Mesenchymal stem cell (in vitro differentiated cells and primary cell): ENCODE results near the gene HMOX1.
A peak's percentile ranks its signal among the peaks of the same experiment; 100 is the strongest.

Experiments
- DNase-seq: peaks from one replicate; pipeline ENCODE4 v3.0.0-alpha.2; 2013
- H2AFZ ChIP-seq: one replicate; pipeline ENCODE4 v1.6.1; 2013; ENCODE audit warnings: low read depth, mild to moderate bottlenecking, control low read depth, inconsistent platforms, low read length, moderate library complexity
- H2AK5ac ChIP-seq: 2 replicates; pipeline ENCODE4 v1.6.1; 2013; ENCODE audit warnings: low read length, moderate library complexity, mild to moderate bottlenecking, inconsistent platforms; ENCODE audit not compliant: severe bottlenecking
- H2BK120ac ChIP-seq: one replicate; pipeline ENCODE4 v1.6.1; 2013; ENCODE audit warnings: low read depth, mild to moderate bottlenecking, inconsistent platforms, low read length, moderate library complexity
- H2BK12ac ChIP-seq, 2 experiments: one replicate each; pipeline ENCODE4 v1.6.1; 2013; ENCODE audit warnings: inconsistent platforms in 2 of 2, low read length in 2 of 2, mild to moderate bottlenecking in 2 of 2, moderate library complexity in 2 of 2, control low read depth in 1 of 2
- H2BK15ac ChIP-seq: one replicate; pipeline ENCODE4 v1.6.1; 2013; ENCODE audit warnings: mild to moderate bottlenecking, low read depth, inconsistent platforms; ENCODE audit not compliant: poor library complexity, severe bottlenecking
- H2BK5ac ChIP-seq: 2 replicates; pipeline ENCODE4 v1.6.1; 2013; ENCODE audit warnings: low read depth, mild to moderate bottlenecking, low read length, control low read depth, inconsistent platforms; ENCODE audit not compliant: poor library complexity, severe bottlenecking
- H3K14ac ChIP-seq, 2 experiments: one replicate each; pipeline ENCODE4 v1.6.1; 2013; ENCODE audit warnings: inconsistent platforms in 2 of 2, low read length in 2 of 2, control low read depth in 1 of 2, mild to moderate bottlenecking in 1 of 2, moderate library complexity in 1 of 2
- H3K18ac ChIP-seq, 2 experiments: one replicate each; pipeline ENCODE4 v1.6.1; 2013; ENCODE audit warnings: inconsistent platforms in 2 of 2, low read length in 2 of 2, control low read depth in 1 of 2, low read depth in 1 of 2, mild to moderate bottlenecking in 1 of 2
- H3K23ac ChIP-seq, 2 experiments: one replicate each; pipeline ENCODE4 v1.6.1; 2013; ENCODE audit warnings: inconsistent platforms in 2 of 2, low read length in 2 of 2, mild to moderate bottlenecking in 2 of 2, moderate library complexity in 2 of 2, control low read depth in 1 of 2
- H3K27ac ChIP-seq: 2 replicates; pipeline ENCODE4 v1.5.1; 2013; ENCODE audit warnings: mild to moderate bottlenecking, moderate library complexity, low read length, control low read depth, inconsistent platforms; ENCODE audit not compliant: poor library complexity, severe bottlenecking
- H3K27me3 ChIP-seq, 2 experiments: 2 replicates each; pipeline versions ENCODE4 v1.6.1 to v1.7.0; 2013; ENCODE audit warnings: low read length in 2 of 2, mild to moderate bottlenecking in 2 of 2, moderate library complexity in 2 of 2, control low read depth in 1 of 2, inconsistent platforms in 1 of 2; ENCODE audit not compliant: control insufficient read depth in 1 of 2, insufficient read depth in 1 of 2
- H3K36me3 ChIP-seq, 2 experiments: 2 replicates each; pipeline versions ENCODE4 v1.6.1 to v1.7.0; 2013; ENCODE audit warnings: low read length in 2 of 2, control low read depth in 1 of 2, inconsistent platforms in 1 of 2, low read depth in 1 of 2, mild to moderate bottlenecking in 1 of 2; ENCODE audit not compliant: insufficient read depth in 2 of 2, control insufficient read depth in 1 of 2
- H3K4ac ChIP-seq, 2 experiments: one replicate each; pipeline ENCODE4 v1.6.1; 2013; ENCODE audit warnings: inconsistent platforms in 2 of 2, low read length in 2 of 2, mild to moderate bottlenecking in 2 of 2, moderate library complexity in 2 of 2, control low read depth in 1 of 2, low read depth in 1 of 2
- H3K4me1 ChIP-seq: 2 replicates; pipeline ENCODE4 v1.6.1; 2013; ENCODE audit warnings: low read depth, low read length, control low read depth; ENCODE audit not compliant: control insufficient read depth, insufficient read depth
- H3K4me2 ChIP-seq: 2 replicates; pipeline ENCODE4 v1.6.1; 2013; ENCODE audit warnings: low read length, mild to moderate bottlenecking, inconsistent platforms; ENCODE audit not compliant: poor library complexity, severe bottlenecking
- H3K4me3 ChIP-seq, 2 experiments: 2 replicates each; pipeline versions ENCODE4 v1.5.1 to v1.7.0; 2013; ENCODE audit warnings: low read length in 2 of 2, mild to moderate bottlenecking in 2 of 2, control low read depth in 1 of 2, low read depth in 1 of 2; ENCODE audit not compliant: insufficient read depth in 1 of 2
- H3K79me1 ChIP-seq: replicated peaks from 2 replicates; pipeline ENCODE4 v1.6.1; 2013; ENCODE audit warnings: mild to moderate bottlenecking, control low read depth, low read length, inconsistent platforms; ENCODE audit not compliant: poor library complexity, severe bottlenecking
- H3K9ac ChIP-seq: 2 replicates; pipeline ENCODE4 v1.7.0; 2013; ENCODE audit warnings: mild to moderate bottlenecking, low read length, moderate library complexity
- H3K9me3 ChIP-seq: 2 replicates; pipeline ENCODE4 v1.7.0; 2013; ENCODE audit warnings: mild to moderate bottlenecking, low read length; ENCODE audit not compliant: control insufficient read depth
- H4K8ac ChIP-seq: one replicate; pipeline ENCODE4 v1.6.1; 2013; ENCODE audit warnings: inconsistent platforms, mild to moderate bottlenecking, low read length, moderate library complexity
- H4K91ac ChIP-seq: one replicate; pipeline ENCODE4 v1.6.1; 2013; ENCODE audit warnings: mild to moderate bottlenecking, low read length, inconsistent platforms
- WGBS: methylation state at CpG from one replicate; pipeline ENCODE4 v1.1.7; 2013; ENCODE audit warnings: mixed read lengths; 5-methylcytosine and 5-hydroxymethylcytosine counted together

The HMOX1 gene

GRCh38 chr22:35378621-35379020 lies 2.3 kb upstream of the HMOX1 start:
- Histone ChIP-seq H3K9ac (peak overlapping the region; percentile 87), H3K4me2 (no peak overlapping the region), H3K36me3 (peaks cover 5 to 11% of the 10 kb centered on the region in 2 experiments), H2BK12ac (peak overlapping the region in 1 of 2 experiments; percentile 47), H3K79me1 (no peaks in the 10 kb centered on the region), H3K4me1 (peaks cover 14% of the 10 kb centered on the region), H3K18ac (peak overlapping the region in 1 of 2 experiments; percentile 21), H3K4me3 (no peak overlapping the region), H2AFZ (no peak overlapping the region), H3K27ac (no peak overlapping the region), H3K27me3 (no peaks in the 10 kb centered on the region), H3K4ac (peak overlapping the region in 1 of 2 experiments; percentile 42), H2AK5ac (no peak overlapping the region), H2BK120ac (no peak overlapping the region), H3K14ac (no peak overlapping the region), H2BK15ac (no peak overlapping the region), H3K23ac (no peak overlapping the region), H3K9me3 (no peaks in the 10 kb centered on the region), H2BK5ac (no peak overlapping the region), H4K91ac (no peak overlapping the region), H4K8ac (no peak overlapping the region)
- WGBS = 83% methylated on average over 3 of the region's 3 CpGs
- DNase-seq = no peak

DNA sequence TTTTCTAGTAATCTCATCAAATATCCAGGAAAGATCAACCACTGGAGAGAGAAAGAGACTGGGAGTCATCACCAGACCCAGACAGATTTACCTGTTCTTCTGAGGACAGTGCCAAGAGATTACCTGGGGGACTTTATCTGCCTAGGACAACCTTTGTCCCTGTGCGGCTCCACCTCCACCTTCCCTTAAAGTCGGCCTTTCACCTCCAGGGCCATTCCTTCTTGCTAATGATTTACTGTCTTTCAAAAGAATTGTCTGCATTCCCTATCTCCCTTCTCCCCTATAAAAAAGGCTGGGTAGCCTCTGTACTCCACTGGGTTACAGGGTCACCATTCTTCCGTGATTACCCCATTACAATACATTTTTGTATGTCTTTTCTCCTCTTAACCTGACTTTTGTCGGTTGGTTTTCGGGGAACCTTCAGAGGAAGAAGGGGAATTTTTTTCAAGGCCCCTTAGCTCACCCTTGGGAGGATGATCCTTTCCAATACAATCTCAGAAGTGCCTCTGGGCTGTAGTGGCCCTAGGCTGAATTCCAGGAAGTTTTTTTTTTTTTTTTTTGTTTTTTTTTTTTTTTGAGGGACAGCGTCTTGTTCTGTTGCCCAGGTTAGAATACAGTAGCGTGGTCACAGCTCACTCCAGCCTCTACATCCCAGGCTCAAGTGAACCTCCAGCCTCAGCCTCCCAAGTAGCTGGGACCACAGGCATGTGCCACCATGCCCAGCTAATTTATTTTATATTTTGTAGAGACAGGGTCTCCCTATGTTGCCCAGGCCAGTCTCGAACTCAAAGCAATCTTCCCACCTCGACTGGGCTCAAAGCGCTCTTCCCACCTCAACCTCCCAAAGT lies 1.5 kb upstream of the HMOX1 start:
- Histone ChIP-seq H2BK12ac (peak overlapping the region in 1 of 2 experiments; percentile 31), H3K18ac (peak overlapping the region in 1 of 2 experiments; percentile 48), H3K14ac (no peak overlapping the region), H3K23ac (no peak overlapping the region), H2BK120ac (no peak overlapping the region), H2AK5ac (no peak overlapping the region), H4K91ac (peak overlapping the region; percentile 58), H2BK5ac (no peak overlapping the region), H3K27me3 (no peaks in the 10 kb centered on the region), H3K36me3 (peaks cover 5 to 18% of the 10 kb centered on the region in 2 experiments), H4K8ac (no peak overlapping the region), H3K4me1 (peaks cover 14% of the 10 kb centered on the region), H2BK15ac (no peak overlapping the region), H3K4ac (peak overlapping the region; percentile 29 to 69), H3K27ac (no peak overlapping the region), H2AFZ (no peak overlapping the region), H3K4me3 (no peak overlapping the region), H3K9ac (peak overlapping the region; percentile 11), H3K79me1 (no peaks in the 10 kb centered on the region), H3K4me2 (no peak overlapping the region), H3K9me3 (no peaks in the 10 kb centered on the region)
- WGBS = 95% methylated on average over 7 of the region's 10 CpGs
- no peak for DNase-seq

DNA sequence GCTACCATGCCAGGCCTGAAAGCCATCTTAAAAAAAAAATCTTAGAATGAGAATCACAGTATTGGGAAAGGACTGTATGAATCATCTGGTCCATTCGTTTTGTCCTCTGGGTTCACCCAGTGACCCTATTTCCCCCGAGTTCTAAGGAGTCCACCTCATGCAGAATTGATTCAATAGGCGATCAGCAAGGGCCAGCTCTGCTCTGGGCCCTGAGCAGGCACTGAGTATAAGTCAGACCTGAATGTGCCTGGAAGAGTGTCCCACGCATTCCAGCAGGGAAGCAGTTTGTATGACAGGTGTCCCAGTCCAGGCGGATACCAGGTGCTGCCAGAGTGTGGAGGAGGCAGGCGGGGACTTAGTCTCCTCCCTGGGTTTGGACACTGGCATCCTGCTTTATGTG lies 883 bp upstream of the HMOX1 start:
- H3K79me1 ChIP-seq = no peaks in the 10 kb centered on the region
- no peak overlapping the region for H3K4me2 ChIP-seq
- peak overlapping the region; percentile 91 to 97 for H2BK12ac ChIP-seq
- H3K14ac ChIP-seq = peak overlapping the region in 1 of 2 experiments; percentile 85
- peaks cover 5 to 25% of the 10 kb centered on the region in 2 experiments for H3K36me3 ChIP-seq
- WGBS = 92% methylated on average over 6 of the region's 6 CpGs
- no peak overlapping the region for H2AFZ ChIP-seq
- peak overlapping the region in 1 of 2 experiments; percentile 86 for H3K4me3 ChIP-seq
- peaks cover 19% of the 10 kb centered on the region for H3K4me1 ChIP-seq
- no peak overlapping the region for H2BK5ac ChIP-seq
- H4K8ac ChIP-seq = peak overlapping the region; percentile 35
- H2BK120ac ChIP-seq = peak overlapping the region; percentile 11
- peak; percentile 67 for DNase-seq
- H3K4ac ChIP-seq = peak overlapping the region; percentile 29 to 69
- H2BK15ac ChIP-seq = peak overlapping the region; percentile 57
- no peaks in the 10 kb centered on the region for H3K27me3 ChIP-seq
- H3K18ac ChIP-seq = peak overlapping the region; percentile 52 to 89
- H3K23ac ChIP-seq = no peak overlapping the region
- H3K9me3 ChIP-seq = no peaks in the 10 kb centered on the region
- peak overlapping the region; percentile 79 for H2AK5ac ChIP-seq
- H3K9ac ChIP-seq = peak overlapping the region; percentile 98
- peak overlapping the region; percentile 82 for H4K91ac ChIP-seq
- H3K27ac ChIP-seq = no peak overlapping the region

DNA sequence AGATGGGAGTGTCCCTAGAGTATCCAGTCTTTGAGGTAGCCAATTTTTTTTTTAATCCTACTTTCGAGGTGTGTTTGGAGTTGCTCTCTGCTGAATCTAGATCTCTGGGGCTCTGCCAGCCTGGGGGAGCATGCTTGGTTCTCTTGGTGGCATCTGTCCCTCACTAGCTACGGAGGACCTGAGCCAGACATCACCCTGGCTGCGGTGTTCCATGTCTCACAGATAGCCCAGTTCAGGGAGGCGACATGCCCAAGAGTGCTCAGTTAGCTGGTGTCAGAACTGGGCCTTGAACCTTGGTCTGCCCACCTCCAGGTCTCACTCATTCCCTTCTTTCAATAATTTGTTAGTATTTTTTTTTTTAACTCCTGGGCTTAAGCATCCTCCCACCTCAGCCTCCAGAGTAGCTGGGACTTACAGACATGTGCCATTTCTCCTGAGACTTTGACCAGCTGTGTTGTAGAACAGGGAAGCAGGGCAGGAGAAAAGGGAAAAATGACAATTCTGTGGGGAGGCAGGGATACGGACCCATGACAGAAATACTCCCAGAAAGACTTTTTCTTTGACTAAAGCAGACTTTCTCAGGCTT lies 621 bp downstream of the HMOX1 start:
- H2AFZ ChIP-seq = no peak overlapping the region
- H3K79me1 ChIP-seq = no peaks in the 10 kb centered on the region
- no peaks in the 10 kb centered on the region for H3K9me3 ChIP-seq
- H3K27ac ChIP-seq = no peak overlapping the region
- peak overlapping the region in 1 of 2 experiments; percentile 81 for H3K18ac ChIP-seq
- no peak overlapping the region for H4K8ac ChIP-seq
- peaks cover 9 to 37% of the 10 kb centered on the region in 2 experiments for H3K36me3 ChIP-seq
- peak overlapping the region; percentile 77 for H3K4me2 ChIP-seq
- peaks cover 17% of the 10 kb centered on the region for H3K4me1 ChIP-seq
- H4K91ac ChIP-seq = no peak overlapping the region
- H2BK15ac ChIP-seq = peak overlapping the region; percentile 82
- H3K27me3 ChIP-seq = no peaks in the 10 kb centered on the region
- H2BK12ac ChIP-seq = peak overlapping the region in 1 of 2 experiments; percentile 91
- H3K9ac ChIP-seq = peak overlapping the region; percentile 98
- H3K4me3 ChIP-seq = peak overlapping the region in 1 of 2 experiments; percentile 86
- H3K23ac ChIP-seq = no peak overlapping the region
- H3K4ac ChIP-seq = peak overlapping the region in 1 of 2 experiments; percentile 94
- no peak overlapping the region for H2BK5ac ChIP-seq
- DNase-seq = no peak
- no peak overlapping the region for H2BK120ac ChIP-seq
- H2AK5ac ChIP-seq = no peak overlapping the region
- WGBS = 82% methylated on average over 4 of the region's 5 CpGs
- peak overlapping the region in 1 of 2 experiments; percentile 94 for H3K14ac ChIP-seq
